ENCODE data around the gene MLC1.

MLC1 gene

GRCh38 chr22:50076646-50077535, 8.3 kb downstream of the MLC1 start:
- no peak for DNase-seq (ENCODE audit: low spot score)

GRCh38 chr22:50074551-50075530, 10.4 kb downstream of the MLC1 start:
- no peak for DNase-seq (ENCODE audit: low spot score)

- DNase-seq (ENCODE audit: low spot score), result peak; percentile 70
These were observed 11.2 kb downstream of the MLC1 start for GRCh38 chr22:50074056-50074455.

GRCh38 chr22:50072714-50073538, 12.3 kb downstream of the MLC1 start:
- no peak for DNase-seq (ENCODE audit: low spot score)

GRCh38 chr22:50072167-50072555, 13.1 kb downstream of the MLC1 start:
- no peak for DNase-seq (ENCODE audit: low spot score)

- DNase-seq (ENCODE audit: low spot score), result no peak
These were observed 13.6 kb downstream of the MLC1 start for GRCh38 chr22:50071432-50072166.

GRCh38 chr22:50070366-50070765, 14.9 kb downstream of the MLC1 start:
- no peak for DNase-seq (ENCODE audit: low spot score)

- DNase-seq (ENCODE audit: low spot score), result no peak
These were observed 17.1 kb downstream of the MLC1 start for GRCh38 chr22:50068096-50068495.

- DNase-seq (ENCODE audit: low spot score), result no peak
These were observed 18.0 kb downstream of the MLC1 start for GRCh38 chr22:50067244-50067643.

GRCh38 chr22:50064453-50064852, 20.8 kb downstream of the MLC1 start:
- no peak for DNase-seq (ENCODE audit: low spot score)

GRCh38 chr22:50063589-50064393, 21.4 kb downstream of the MLC1 start:
- no peak for DNase-seq (ENCODE audit: low spot score)

GRCh38 chr22:50062509-50063135, 22.6 kb downstream of the MLC1 start:
- no peak for DNase-seq (ENCODE audit: low spot score)

- DNase-seq (ENCODE audit: low spot score), result no peak
These were observed 23.3 kb downstream of the MLC1 start for GRCh38 chr22:50061824-50062355.

- DNase-seq (ENCODE audit: low spot score), result no peak
These were observed 23.9 kb downstream of the MLC1 start for GRCh38 chr22:50061141-50061823.

GRCh38 chr22:50060441-50061140, 24.6 kb downstream of the MLC1 start:
- no peak for DNase-seq (ENCODE audit: low spot score)

GRCh38 chr22:50059881-50060262, 25.4 kb downstream of the MLC1 start:
- DNase-seq (ENCODE audit: low spot score), result no peak

GRCh38 chr22:50058906-50059880, 26.0 kb downstream of the MLC1 start:
- peak; percentile 92 for DNase-seq (ENCODE audit: low spot score)

Measured in iPS-NIHi11 (cell line).